ENCODE results near the gene BHMT.
"Not testable (repeated sequence)": the region's sequence is repeated elsewhere in the genome, so short reads cannot be mapped to it uniquely, and the experiment has no call there.

The BHMT gene

DNA sequence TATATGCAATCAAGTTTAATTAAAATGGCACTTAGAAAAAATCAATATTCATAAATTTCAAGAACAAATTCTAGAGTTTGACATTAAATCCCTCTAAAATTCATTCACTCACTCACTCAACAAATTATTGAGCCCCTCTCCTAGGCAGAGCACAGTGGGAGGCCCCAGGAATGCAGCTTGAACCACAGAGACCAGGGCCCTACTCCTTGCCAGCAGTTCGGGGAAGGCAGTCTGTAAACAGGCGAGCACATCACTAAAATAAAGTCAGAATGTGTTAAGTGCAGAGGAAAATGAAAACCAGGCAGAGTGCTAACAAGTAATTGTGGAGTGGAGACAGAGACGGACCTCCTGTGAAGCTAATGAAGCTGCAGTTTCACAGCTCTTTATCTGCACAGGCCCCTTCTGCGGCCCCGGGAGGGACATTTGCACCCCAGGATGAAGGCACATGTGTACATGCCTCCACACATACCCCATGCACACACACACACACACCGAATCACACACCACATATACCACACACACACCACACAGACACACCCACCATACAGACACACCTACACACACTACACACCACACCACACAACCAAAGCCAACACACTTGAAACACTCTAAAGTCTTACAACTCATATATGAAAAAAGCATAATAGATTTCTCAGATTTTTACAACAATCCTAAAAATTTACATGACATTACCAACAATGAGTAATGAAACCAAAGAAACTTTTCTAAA is 40.5 kb downstream of the BHMT start:
- Histone ChIP-seq H3K4me3 (ENCODE audit: low read length) (no peak overlapping the region), H3K27ac (ENCODE audit: low read depth, low read length) (no peak overlapping the region)
- no peak for TF ChIP-seq EZH2phosphoT487 (IDR thresholded peaks at IDR 0.05; ENCODE audit: borderline replicate concordance, low read length)
- TF ChIP-seq, protein P1, sequence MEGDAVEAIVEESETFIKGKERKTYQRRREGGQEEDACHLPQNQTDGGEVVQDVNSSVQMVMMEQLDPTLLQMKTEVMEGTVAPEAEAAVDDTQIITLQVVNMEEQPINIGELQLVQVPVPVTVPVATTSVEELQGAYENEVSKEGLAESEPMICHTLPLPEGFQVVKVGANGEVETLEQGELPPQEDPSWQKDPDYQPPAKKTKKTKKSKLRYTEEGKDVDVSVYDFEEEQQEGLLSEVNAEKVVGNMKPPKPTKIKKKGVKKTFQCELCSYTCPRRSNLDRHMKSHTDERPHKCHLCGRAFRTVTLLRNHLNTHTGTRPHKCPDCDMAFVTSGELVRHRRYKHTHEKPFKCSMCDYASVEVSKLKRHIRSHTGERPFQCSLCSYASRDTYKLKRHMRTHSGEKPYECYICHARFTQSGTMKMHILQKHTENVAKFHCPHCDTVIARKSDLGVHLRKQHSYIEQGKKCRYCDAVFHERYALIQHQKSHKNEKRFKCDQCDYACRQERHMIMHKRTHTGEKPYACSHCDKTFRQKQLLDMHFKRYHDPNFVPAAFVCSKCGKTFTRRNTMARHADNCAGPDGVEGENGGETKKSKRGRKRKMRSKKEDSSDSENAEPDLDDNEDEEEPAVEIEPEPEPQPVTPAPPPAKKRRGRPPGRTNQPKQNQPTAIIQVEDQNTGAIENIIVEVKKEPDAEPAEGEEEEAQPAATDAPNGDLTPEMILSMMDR (IDR thresholded peaks at IDR 0.05; ENCODE audit: low read depth, low read length, poor library complexity, severe bottlenecking), result no peak

DNA sequence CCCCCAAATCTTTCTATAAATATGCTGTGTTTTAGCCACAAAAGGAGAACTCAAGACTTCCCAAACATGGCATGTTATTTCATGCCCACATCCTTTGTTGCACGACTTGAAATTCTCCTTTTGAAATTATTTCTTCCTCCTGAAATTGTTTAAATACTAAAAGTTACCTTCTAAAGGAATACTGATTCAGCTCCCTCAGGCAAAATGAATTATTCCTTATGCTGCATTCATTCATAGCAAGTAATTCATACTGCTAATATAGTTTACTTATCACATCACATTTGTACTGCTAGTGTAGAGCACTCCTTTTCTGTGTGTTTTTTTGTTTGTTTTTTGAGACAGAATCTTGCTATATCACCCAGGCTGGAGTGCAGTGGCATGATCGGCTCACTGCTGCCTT is 45.7 kb downstream of the BHMT start:
- H3K27ac ChIP-seq (ENCODE audit: low read depth, low read length), result no peak overlapping the region
- no peak overlapping the region for H3K4me2 ChIP-seq (ENCODE audit: low read length)
- no peaks in the 10 kb centered on the region for H3K4me1 ChIP-seq (ENCODE audit: control insufficient read depth, low read length)
- H3K9me3 ChIP-seq (ENCODE audit: control insufficient read depth, insufficient read depth, low read length), result no peaks in the 10 kb centered on the region
- TF ChIP-seq, protein P1 (IDR thresholded peaks at IDR 0.05; ENCODE audit: low read depth, low read length, poor library complexity, severe bottlenecking), result no peak
- TF ChIP-seq EZH2phosphoT487 (IDR thresholded peaks at IDR 0.05; ENCODE audit: borderline replicate concordance, low read length), result no peak
- H4K20me1 ChIP-seq (ENCODE audit: control insufficient read depth, insufficient read depth, low read depth, low read length), result no peaks in the 10 kb centered on the region
- H3K79me2 ChIP-seq (ENCODE audit: control insufficient read depth, low read length), result no peaks in the 10 kb centered on the region
- no peaks in the 10 kb centered on the region for H3K36me3 ChIP-seq (ENCODE audit: control insufficient read depth, low read length)
- no peaks in the 10 kb centered on the region for H3K9me2 ChIP-seq (replicated peaks; ENCODE audit: control insufficient read depth, low read length)
- H3F3A ChIP-seq (ENCODE audit: control insufficient read depth, insufficient read depth), result no peaks in the 10 kb centered on the region
- 0 out of 2 replicates have a peak, but pooled peaks cover 4% of the 10 kb centered on the region for H3K27me3 ChIP-seq (ENCODE audit: control insufficient read depth, low read length)
- no peak overlapping the region for H3K4me3 ChIP-seq (ENCODE audit: low read length)

More for the DNA sequence above, 40.5 kb downstream of the BHMT start:
- Histone ChIP-seq H4K20me1 (ENCODE audit: control insufficient read depth, insufficient read depth, low read depth, low read length) (no peaks in the 10 kb centered on the region), H3K27me3 (ENCODE audit: control insufficient read depth, low read length) (0 out of 2 replicates have a peak, but pooled peaks cover 5% of the 10 kb centered on the region), H3K9me3 (ENCODE audit: control insufficient read depth, insufficient read depth, low read length) (no peaks in the 10 kb centered on the region), H3K36me3 (ENCODE audit: control insufficient read depth, low read length) (no peaks in the 10 kb centered on the region), H3K4me1 (ENCODE audit: control insufficient read depth, low read length) (no peaks in the 10 kb centered on the region), H3F3A (ENCODE audit: control insufficient read depth, insufficient read depth) (no peaks in the 10 kb centered on the region), H3K4me2 (ENCODE audit: low read length) (no peak overlapping the region), H3K79me2 (ENCODE audit: control insufficient read depth, low read length) (no peaks in the 10 kb centered on the region), H3K9me2 (replicated peaks; ENCODE audit: control insufficient read depth, low read length) (no peaks in the 10 kb centered on the region)

DNA sequence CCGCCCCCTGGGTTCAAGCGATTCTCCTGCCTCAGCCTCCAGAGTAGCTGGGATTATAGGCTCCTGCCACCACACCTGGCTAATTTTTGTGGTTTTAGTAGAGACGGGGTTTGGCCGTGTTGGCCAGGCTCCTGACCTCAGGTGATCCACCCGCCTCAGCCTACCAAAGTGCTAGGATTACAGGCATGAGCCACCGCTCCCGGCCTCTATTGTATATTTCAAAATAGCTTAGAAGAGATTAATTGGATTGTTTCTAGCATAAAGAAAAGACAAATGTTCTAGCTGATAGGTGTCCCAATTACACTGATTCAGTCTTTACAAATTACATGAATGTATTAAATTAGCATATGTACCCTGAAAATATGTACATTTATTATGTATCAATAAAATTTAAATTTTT is 50.0 kb downstream of the BHMT start:
- not testable (repeated sequence) for H3K4me1 ChIP-seq (ENCODE audit: control insufficient read depth, low read length); H3K4me3 ChIP-seq (ENCODE audit: low read length); H3F3A ChIP-seq (ENCODE audit: control insufficient read depth, insufficient read depth); H4K20me1 ChIP-seq (ENCODE audit: control insufficient read depth, insufficient read depth, low read depth, low read length); H3K9me3 ChIP-seq (ENCODE audit: control insufficient read depth, insufficient read depth, low read length); H3K27ac ChIP-seq (ENCODE audit: low read depth, low read length); H3K9me2 ChIP-seq (replicated peaks; ENCODE audit: control insufficient read depth, low read length); H3K79me2 ChIP-seq (ENCODE audit: control insufficient read depth, low read length); H3K36me3 ChIP-seq (ENCODE audit: control insufficient read depth, low read length); H3K27me3 ChIP-seq (ENCODE audit: control insufficient read depth, low read length); H3K4me2 ChIP-seq (ENCODE audit: low read length)

DNA sequence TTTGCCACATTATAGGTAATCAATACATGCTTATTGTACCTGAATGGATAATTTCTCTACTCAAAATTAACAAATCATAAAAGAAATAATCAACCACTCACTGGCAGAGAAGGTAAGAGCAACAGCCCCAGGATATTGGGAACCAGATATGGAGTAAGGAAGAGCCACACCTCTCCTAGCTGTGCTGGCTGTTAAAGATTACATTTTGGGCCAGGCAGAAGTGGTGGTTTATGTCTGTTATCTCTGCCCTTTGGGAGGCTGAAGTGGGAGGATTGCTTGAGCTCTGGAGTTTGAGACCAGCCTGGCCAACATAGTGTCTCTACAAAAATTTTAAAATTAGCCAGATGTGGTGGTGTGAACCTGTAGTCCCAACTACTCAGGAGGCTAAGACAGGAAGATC is 56.4 kb downstream of the BHMT start:
- H3K9me3 ChIP-seq (ENCODE audit: control insufficient read depth, insufficient read depth, low read length), result no peaks in the 10 kb centered on the region
- no peaks in the 10 kb centered on the region for H4K20me1 ChIP-seq (ENCODE audit: control insufficient read depth, insufficient read depth, low read depth, low read length)
- no peaks in the 10 kb centered on the region for H3K36me3 ChIP-seq (ENCODE audit: control insufficient read depth, low read length)
- no peak overlapping the region for H3K4me3 ChIP-seq (ENCODE audit: low read length)
- no peaks in the 10 kb centered on the region for H3K9me2 ChIP-seq (replicated peaks; ENCODE audit: control insufficient read depth, low read length)
- no peaks in the 10 kb centered on the region for H3K4me1 ChIP-seq (ENCODE audit: control insufficient read depth, low read length)
- no peaks in the 10 kb centered on the region for H3K27me3 ChIP-seq (ENCODE audit: control insufficient read depth, low read length)
- TF ChIP-seq, protein P1 (IDR thresholded peaks at IDR 0.05; ENCODE audit: low read depth, low read length, poor library complexity, severe bottlenecking), result no peak
- no peak for TF ChIP-seq EZH2phosphoT487 (IDR thresholded peaks at IDR 0.05; ENCODE audit: borderline replicate concordance, low read length)
- H3K27ac ChIP-seq (ENCODE audit: low read depth, low read length), result no peak overlapping the region
- no peaks in the 10 kb centered on the region for H3K79me2 ChIP-seq (ENCODE audit: control insufficient read depth, low read length)
- no peak overlapping the region for H3K4me2 ChIP-seq (ENCODE audit: low read length)
- no peaks in the 10 kb centered on the region for H3F3A ChIP-seq (ENCODE audit: control insufficient read depth, insufficient read depth)
